A673 (cell line): ENCODE measurements around the gene PRKCH.

Experiments used
- CTCF ChIP-seq: fragments of 300-800, 200-600 bp; sonication (generic); conservative IDR thresholded peaks from 2 replicates; pipeline ENCODE4 v1.5.1; 2017; ENCODE audit warnings: low read depth, mild to moderate bottlenecking, antibody characterized with exemption, low read length, moderate library complexity, mixed read lengths
- EZH2 ChIP-seq: fragments of 200-600 bp; sonication (generic); IDR thresholded peaks from 2 replicates; pipeline ENCODE4 v1.6.1; 2017; ENCODE audit warnings: borderline replicate concordance, low read depth, mild to moderate bottlenecking, mixed read lengths, antibody characterized with exemption, low read length; ENCODE audit not compliant: poor library complexity, severe bottlenecking

GRCh38 chr14:61343991-61344405 is 22.6 kb downstream of the PRKCH start:
- TF ChIP-seq CTCF (no peak), EZH2 (no peak)
